Lower lobe of right lung (tissue), 2 donors: Measurements from ENCODE around the gene SLC25A24. TPM values are rescaled to one million over a fixed set of nuclear protein-coding genes. Genes with fewer than 3 reads are reported as not detected.

Experiments used
- ATAC-seq, 2 donors: fragments of 200-7000 bp; cut with Tn5 transposase; one replicate each; pipeline ENCODE4 v1.9.1; 2020 to 2022; ENCODE audit warnings: mild to moderate bottlenecking in 2 of 2, moderate library complexity in 2 of 2
- DNase-seq: peaks from one replicate; pipeline ENCODE4 v3.0.0-alpha.2; 2020
- H3K27ac ChIP-seq: fragments of 200-600 bp; one replicate; pipeline ENCODE4 v1.8.0; 2022
- H3K27me3 ChIP-seq: fragments of 200-600 bp; one replicate; pipeline ENCODE4 v1.8.0; 2022; ENCODE audit warnings: low read depth
- H3K36me3 ChIP-seq: fragments of 200-600 bp; one replicate; pipeline ENCODE4 v1.8.0; 2022; ENCODE audit warnings: mild to moderate bottlenecking
- H3K4me1 ChIP-seq: fragments of 200-600 bp; one replicate; pipeline ENCODE4 v1.8.0; 2022
- H3K4me3 ChIP-seq: fragments of 200-600 bp; one replicate; pipeline ENCODE4 v1.8.0; 2022; ENCODE audit warnings: mild to moderate bottlenecking
- H3K9me3 ChIP-seq: fragments of 200-600 bp; one replicate; pipeline ENCODE4 v1.8.0; 2022
- intact Hi-C: fragments of 100-400 bp; cut with DNase I; formaldehyde crosslinking; loops from one replicate; pipeline ENCODE4 v1.11.0; 2022
- total RNA-seq: library from RNA; stranded (reverse); fragmentation: NEBNext Ultra II Directional; extraction: Animal tissue kit (Norgen Biotek cat#: 25700); gene quantifications from one replicate; pipeline ENCODE4 v1.2.1, GENCODE V29; 2021
- TF ChIP-seq, protein P1 (sequence below): fragments of 200-600 bp; IDR thresholded peaks from one replicate; pipeline ENCODE4 v1.8.0; 2022; ENCODE audit warnings: antibody characterized with exemption, mild to moderate bottlenecking
- donor health status: DM: no; HTN: yes; CAD: no; lungs with severe emphysema.

Gene SLC25A24
- total RNA-seq, 1 donor from 2014 or later = 49.5 TPM

DNA sequence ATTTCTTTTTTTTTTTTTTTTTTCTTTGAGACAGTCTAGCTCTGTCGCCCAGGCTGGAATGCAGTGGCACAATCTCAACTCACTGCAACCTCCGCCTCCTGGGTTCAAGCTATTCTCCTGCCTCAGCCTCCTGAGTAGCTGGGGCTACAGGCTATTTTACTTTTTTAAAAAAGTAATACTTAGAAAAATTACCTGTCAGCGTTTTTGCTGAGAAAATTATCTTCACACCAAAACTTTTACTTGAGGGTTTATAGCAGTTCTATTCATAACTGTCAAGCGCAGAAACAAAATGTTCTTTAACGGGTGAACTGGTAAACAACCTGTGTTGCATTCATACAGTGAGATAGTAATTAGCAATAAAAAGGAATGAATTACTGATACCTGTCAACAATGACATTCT, 1.5 kb upstream of the SLC25A24 start:
- TF ChIP-seq, protein P1, sequence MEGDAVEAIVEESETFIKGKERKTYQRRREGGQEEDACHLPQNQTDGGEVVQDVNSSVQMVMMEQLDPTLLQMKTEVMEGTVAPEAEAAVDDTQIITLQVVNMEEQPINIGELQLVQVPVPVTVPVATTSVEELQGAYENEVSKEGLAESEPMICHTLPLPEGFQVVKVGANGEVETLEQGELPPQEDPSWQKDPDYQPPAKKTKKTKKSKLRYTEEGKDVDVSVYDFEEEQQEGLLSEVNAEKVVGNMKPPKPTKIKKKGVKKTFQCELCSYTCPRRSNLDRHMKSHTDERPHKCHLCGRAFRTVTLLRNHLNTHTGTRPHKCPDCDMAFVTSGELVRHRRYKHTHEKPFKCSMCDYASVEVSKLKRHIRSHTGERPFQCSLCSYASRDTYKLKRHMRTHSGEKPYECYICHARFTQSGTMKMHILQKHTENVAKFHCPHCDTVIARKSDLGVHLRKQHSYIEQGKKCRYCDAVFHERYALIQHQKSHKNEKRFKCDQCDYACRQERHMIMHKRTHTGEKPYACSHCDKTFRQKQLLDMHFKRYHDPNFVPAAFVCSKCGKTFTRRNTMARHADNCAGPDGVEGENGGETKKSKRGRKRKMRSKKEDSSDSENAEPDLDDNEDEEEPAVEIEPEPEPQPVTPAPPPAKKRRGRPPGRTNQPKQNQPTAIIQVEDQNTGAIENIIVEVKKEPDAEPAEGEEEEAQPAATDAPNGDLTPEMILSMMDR = no peak
- H3K4me3 ChIP-seq = no peak overlapping the region
- no peaks in the 10 kb centered on the region for H3K27me3 ChIP-seq
- DNase-seq (no peak), ATAC-seq (no peak)
- peaks cover 32% of the 10 kb centered on the region for H3K4me1 ChIP-seq
- no peaks in the 10 kb centered on the region for H3K36me3 ChIP-seq
- intact Hi-C loops = no loop called here
- H3K9me3 ChIP-seq = no peaks in the 10 kb centered on the region
- H3K27ac ChIP-seq = no peak overlapping the region

DNA sequence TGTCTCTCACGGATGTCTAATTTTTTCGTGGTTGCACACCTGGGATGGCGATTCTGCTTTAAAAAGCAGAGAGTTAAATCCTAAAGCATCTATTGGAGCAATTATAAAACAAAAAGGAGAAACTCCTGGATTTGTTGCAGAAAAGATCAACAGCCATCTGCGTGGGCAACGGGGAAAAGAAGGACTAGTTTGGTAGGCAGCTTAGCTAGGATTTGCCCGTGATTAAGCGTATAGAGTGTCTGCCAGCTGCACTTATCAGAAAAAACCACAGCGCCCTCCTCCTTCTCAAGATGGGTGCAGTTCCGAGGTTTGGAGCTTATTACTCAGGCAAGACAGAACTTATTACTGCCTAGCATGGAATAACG, 526 bp upstream of the SLC25A24 start:
- TF ChIP-seq, protein P1 = no peak
- Histone ChIP-seq H3K9me3 (no peaks in the 10 kb centered on the region), H3K27me3 (no peaks in the 10 kb centered on the region), H3K36me3 (peaks cover 7% of the 10 kb centered on the region), H3K27ac (peak overlapping the region; percentile 97), H3K4me1 (peaks cover 32% of the 10 kb centered on the region), H3K4me3 (peak overlapping the region; percentile 93)
- intact Hi-C loops = no loop called here
- ATAC-seq = peak; percentile 70 to 79
- DNase-seq = no peak

DNA sequence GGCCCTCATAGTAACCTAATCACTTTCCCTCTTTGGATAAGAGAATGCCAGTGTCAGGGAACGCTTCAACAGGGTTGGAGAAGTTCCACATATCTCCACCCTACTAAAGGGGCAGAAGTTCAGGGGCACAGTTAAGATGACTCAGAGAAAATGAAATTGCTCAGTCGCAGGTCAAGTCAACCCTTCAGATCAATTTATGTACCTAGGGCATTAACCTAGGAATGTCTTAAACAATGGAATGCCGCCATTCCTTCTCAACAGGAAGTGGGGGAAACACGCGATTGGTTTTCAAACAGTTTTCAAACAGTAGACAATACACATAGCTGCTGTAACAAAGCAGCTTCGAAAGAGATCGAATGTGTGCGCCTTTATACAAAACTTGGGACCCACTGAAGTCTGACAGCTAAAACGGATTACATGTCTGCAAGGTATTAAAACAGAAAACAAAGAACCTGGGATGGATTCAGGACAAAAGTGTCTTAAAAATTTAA, 897 bp downstream of the SLC25A24 start:
- ATAC-seq (peak; percentile 37 to 56), DNase-seq (no peak)
- Histone ChIP-seq H3K9me3 (no peaks in the 10 kb centered on the region), H3K36me3 (peaks cover 18% of the 10 kb centered on the region), H3K4me3 (peak overlapping the region; percentile 93), H3K4me1 (peaks cover 32% of the 10 kb centered on the region), H3K27ac (peak overlapping the region; percentile 97), H3K27me3 (no peaks in the 10 kb centered on the region)
- TF ChIP-seq, protein P1 = no peak
- intact Hi-C loops = no loop called here

DNA sequence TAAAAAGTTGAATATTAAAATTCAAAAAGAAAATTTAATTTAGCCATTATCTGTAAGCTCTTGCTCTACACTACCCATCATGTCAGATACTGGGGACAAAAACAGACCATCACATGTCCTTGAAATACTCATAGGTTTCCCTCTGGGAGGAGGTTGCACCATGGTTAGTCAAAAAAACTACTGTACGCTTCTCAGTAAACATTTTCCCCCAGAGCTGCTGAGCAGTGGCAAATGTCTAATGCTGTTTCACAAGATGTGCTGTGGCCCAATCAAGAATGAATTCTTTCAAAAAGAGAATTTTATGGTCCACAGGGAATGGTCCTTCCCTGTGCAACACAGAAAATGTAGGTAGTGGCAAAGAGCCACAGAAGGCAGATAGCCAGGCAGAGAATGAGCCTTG, 6.1 kb downstream of the SLC25A24 start:
- intact Hi-C loops = no loop called here
- TF ChIP-seq, protein P1 = no peak
- peaks cover 22% of the 10 kb centered on the region for H3K4me1 ChIP-seq
- no peak for DNase-seq
- H3K27ac ChIP-seq = no peak overlapping the region
- peaks cover 18% of the 10 kb centered on the region for H3K36me3 ChIP-seq
- ATAC-seq = no peak
- no peak overlapping the region for H3K4me3 ChIP-seq
- H3K27me3 ChIP-seq = no peaks in the 10 kb centered on the region
- H3K9me3 ChIP-seq = no peaks in the 10 kb centered on the region

DNA sequence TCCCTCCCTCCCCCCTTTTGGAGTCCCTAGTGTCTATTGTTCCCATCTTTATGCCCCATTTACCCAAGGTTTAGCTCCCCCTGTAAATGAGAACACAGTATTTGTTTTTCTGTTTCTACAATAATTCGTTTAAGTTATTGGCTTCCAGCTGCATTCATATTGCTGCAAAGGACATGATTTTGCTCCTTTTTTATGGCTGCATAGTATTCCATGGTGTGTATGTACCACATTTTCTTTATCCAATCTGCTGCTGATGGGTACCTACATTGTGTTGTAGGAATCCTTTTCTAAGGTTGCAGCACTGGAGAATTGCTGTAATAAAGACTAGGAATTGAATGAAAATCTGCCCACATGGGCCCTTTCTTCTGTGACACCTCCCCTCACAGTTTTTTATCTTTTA, 6.8 kb downstream of the SLC25A24 start:
- no peak overlapping the region for H3K4me3 ChIP-seq
- no peaks in the 10 kb centered on the region for H3K9me3 ChIP-seq
- peaks cover 15% of the 10 kb centered on the region for H3K4me1 ChIP-seq
- intact Hi-C loops = no loop called here
- peaks cover 18% of the 10 kb centered on the region for H3K36me3 ChIP-seq
- DNase-seq = no peak
- TF ChIP-seq, protein P1 = no peak
- no peaks in the 10 kb centered on the region for H3K27me3 ChIP-seq
- ATAC-seq = no peak
- H3K27ac ChIP-seq = no peak overlapping the region

DNA sequence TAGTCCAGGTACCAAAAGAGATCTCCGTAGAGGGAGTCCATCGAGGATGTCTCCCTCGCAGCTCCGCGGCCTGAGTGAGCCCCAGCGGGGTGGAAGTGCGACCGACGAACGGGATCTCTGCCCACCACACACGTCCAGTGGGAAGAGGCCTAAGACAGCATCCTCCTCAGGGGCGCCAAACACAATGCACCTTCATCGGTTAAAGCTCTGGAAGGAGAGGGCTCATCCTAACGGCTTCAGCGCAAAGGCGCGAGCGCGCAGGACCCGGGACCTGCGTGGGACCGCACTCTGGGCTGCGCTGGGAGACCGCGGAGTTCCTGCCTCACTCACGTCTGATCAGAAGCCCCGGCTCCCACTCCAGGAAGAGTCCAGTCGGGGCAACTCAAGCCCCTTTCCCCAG, 7.6 kb downstream of the SLC25A24 start:
- peaks cover 18% of the 10 kb centered on the region for H3K36me3 ChIP-seq
- intact Hi-C loops = no loop called here
- TF ChIP-seq, protein P1 = no peak

More for the DNA sequence above, 7.6 kb downstream of the SLC25A24 start:
- no peak for DNase-seq
- Histone ChIP-seq H3K27ac (no peak overlapping the region), H3K9me3 (no peaks in the 10 kb centered on the region), H3K4me3 (no peak overlapping the region), H3K4me1 (peaks cover 8% of the 10 kb centered on the region), H3K27me3 (no peaks in the 10 kb centered on the region)
- no peak for ATAC-seq
